GM12875 (cell line): ENCODE results near the gene SYF2.
A peak's percentile ranks its signal among the peaks of the same experiment; 100 is the strongest.

ENCODE experiments used
- H3K4me3 ChIP-seq: one replicate; pipeline ENCODE4 v1.5.1; 2011; ENCODE audit warnings: low read depth, low read length, control low read depth
- TF ChIP-seq, protein P1 (sequence below): IDR thresholded peaks from 2 replicates; pipeline ENCODE4 v1.5.1; 2011; ENCODE audit warnings: low read depth, mild to moderate bottlenecking, control low read depth, inconsistent platforms, low read length, moderate library complexity, borderline replicate concordance; ENCODE audit not compliant: insufficient read depth

Gene SYF2

DNA sequence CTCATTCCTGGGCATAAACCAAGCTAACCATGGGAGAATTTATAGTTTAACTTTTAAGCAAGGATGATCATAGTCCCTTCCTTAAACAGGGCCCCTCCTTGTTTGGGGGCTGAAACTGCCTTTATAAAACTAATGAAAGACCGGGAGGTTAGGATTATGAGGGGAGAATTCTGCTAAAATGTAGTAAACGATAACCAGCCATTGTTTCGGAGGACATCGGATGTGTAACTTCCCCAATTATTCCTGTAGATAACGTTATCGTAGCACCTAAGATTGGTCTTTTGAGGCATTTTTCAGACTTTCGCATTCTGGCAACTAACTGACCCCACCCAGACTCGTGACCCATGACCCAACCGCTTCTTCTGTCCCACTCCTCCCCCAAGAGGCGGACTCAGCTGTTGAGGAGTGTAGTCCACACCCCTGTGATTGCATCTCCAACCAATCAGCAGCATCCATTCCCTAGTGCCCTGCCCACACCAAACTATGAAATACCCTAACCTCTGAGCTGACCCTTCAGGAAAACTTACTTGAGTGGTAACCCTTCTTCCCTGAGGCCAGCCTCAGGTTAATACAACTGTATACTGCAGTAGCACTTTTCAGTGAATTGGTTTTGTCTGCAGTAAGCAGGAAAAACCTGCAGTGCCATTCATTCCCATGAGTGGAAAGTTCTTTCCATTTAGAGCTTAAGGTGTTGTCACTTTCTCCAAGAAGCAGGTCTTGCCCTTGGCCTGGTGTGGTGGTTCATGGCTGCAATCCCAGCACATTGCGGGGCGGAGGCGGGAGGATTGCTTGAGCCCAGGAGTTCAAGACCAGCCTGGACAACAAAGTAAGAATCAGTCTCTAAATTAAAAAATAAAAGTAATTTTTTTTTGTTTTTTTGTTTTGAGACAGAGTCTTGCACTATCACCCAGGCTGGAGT, 823 bp upstream of the SYF2 start:
- TF ChIP-seq, protein P1, sequence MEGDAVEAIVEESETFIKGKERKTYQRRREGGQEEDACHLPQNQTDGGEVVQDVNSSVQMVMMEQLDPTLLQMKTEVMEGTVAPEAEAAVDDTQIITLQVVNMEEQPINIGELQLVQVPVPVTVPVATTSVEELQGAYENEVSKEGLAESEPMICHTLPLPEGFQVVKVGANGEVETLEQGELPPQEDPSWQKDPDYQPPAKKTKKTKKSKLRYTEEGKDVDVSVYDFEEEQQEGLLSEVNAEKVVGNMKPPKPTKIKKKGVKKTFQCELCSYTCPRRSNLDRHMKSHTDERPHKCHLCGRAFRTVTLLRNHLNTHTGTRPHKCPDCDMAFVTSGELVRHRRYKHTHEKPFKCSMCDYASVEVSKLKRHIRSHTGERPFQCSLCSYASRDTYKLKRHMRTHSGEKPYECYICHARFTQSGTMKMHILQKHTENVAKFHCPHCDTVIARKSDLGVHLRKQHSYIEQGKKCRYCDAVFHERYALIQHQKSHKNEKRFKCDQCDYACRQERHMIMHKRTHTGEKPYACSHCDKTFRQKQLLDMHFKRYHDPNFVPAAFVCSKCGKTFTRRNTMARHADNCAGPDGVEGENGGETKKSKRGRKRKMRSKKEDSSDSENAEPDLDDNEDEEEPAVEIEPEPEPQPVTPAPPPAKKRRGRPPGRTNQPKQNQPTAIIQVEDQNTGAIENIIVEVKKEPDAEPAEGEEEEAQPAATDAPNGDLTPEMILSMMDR = no peak
- H3K4me3 ChIP-seq = peak overlapping the region; percentile 87

DNA sequence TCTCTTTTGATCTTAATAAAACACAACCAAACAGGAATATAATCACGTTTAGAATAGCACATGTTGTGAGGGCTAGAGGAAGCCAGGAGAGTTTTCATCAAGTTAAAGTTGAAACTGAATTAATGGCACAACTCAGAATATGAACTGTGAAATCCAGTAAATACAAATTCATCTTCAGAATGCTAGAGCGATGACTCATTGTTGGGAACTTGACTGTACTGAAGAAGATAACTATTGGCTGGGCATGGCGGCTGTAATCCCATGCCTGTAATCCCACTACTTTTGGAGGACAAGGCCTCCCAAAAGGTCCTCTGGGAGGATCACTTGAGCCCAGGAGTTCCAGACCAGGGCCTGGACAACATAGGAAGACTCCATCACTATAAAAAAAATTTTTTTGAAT, 8.8 kb downstream of the SYF2 start:
- TF ChIP-seq, protein P1 = no peak
- no peak overlapping the region for H3K4me3 ChIP-seq

DNA sequence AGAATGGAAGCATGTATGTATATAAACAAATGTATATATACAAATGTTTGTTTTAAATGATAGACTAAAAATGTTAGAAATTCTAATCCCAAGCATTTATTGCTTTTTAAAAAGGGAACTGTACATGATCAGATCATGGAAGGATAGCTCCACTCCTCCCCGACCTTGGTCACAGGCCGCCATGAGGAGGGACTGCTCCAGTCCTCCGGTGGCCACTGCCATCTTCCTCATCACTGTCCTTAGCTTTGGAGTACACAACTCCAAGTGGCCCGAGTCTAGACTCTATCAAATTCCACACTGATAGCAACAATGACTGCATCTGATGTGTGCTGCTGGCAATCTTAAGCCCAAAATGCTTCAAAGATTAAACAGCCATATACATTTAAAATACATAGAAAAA, 9.7 kb downstream of the SYF2 start:
- TF ChIP-seq, protein P1 = no peak
- no peak overlapping the region for H3K4me3 ChIP-seq

DNA sequence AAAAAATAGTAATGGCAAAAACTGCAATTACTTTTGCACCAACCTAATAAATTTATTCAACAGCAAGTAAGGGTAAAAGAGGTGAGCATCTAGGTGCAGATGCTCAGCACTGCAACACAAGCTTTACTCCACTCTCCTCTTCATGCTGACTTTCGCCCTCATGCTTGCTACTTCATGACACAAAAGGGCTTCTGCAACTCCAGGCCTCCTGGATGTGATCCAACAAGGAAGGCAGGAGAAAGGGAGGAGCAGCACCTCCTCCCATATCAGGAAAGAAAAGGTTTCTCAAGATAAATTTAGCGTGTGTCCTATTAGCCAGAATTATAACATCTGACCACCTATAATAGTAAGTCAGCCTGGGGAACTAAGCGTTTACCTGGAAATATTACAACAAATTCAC, 11.6 kb downstream of the SYF2 start:
- TF ChIP-seq, protein P1 = no peak
- H3K4me3 ChIP-seq = no peak overlapping the region

DNA sequence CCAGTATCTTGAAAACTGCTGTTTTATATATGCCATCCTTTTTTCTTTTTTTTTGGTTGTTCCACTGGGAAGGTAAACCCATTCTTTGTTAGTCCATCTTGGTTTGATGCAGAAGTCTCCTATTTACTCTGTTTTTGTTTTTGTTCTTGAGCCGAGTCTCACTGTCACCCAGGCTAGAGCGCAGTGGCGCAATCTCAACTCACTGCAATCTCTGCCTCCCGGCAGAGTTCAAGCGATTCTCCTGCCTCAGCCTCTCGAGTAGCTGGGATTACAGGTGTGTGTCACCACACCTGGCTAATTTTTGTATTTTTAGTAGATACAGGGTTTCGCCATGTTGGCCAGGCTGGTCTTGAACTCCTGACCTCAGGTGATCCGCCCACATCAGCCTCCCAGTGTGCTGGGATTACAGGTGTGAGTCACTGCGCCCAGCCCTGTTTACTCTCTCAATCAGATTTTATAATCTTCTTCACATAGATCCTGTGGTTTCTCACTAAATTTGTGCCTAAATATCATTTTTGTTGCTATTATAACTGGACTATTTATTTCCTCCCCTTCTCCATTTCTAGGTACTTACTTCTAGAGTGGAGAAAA, 12.5 kb downstream of the SYF2 start:
- no peak overlapping the region for H3K4me3 ChIP-seq
- TF ChIP-seq, protein P1 = no peak

DNA sequence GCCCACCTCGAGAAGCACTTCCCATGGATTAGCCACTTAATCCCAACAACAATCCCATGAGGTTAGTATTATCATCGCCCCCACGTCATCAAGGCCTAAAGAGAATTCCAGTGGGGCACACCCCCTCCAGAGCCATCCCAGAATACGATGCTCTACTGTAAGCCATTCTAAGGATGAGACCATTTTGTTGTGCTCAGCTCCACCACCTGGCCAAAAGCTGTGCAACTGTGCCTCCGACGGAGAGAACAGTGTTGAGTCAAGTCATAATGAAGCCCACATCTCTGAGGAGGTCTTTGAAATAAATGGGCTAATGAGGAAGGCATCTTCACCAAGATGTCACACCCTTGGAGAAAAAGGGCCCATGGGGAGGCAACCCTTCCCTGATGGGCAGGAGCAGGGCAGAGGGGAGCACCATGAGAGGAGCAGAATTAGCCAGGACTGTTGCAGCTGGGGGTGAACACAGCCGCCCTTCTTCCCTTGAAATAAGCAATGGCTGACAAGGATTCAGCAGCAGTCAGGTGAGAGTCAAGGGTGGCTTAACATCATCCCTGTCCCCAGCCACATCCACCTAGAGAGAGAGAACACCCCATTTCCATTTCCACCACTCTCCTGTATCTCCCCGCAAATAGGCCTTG, 14.6 kb downstream of the SYF2 start:
- H3K4me3 ChIP-seq = no peak overlapping the region
- TF ChIP-seq, protein P1 = no peak
